Activated CD8-positive, alpha-beta memory T cell treated with anti-CD3 and anti-CD28 coated beads for 1 hour (primary cell): ENCODE data around the gene ARPP19.
"Not testable (repeated sequence)": the region's sequence is repeated elsewhere in the genome, so short reads cannot be mapped to it uniquely, and the experiment has no call there.

Experiments
- DNase-seq, 2 donors: peaks; one replicate each; pipeline ENCODE4 v3.0.0-alpha.2; 2020; ENCODE audit warnings: low read depth in 1 of 2; ENCODE audit errors: extremely low read depth in 1 of 2

ARPP19 gene

GRCh38 chr15:52568601-52569585 lies at the start of gene ARPP19:
ARPP19 (minus strand) TSS chr15:52569030; CDS start chr15:52568892, 138 bp downstream.
- peak; percentile 46 to 58 for DNase-seq

- DNase-seq, result no peak
Measured at GRCh38 chr15:52617026-52617425, 48.2 kb upstream of the ARPP19 start.

- no peak for DNase-seq
Measured at GRCh38 chr15:52615302-52615701, 46.5 kb upstream of the ARPP19 start.

- DNase-seq, result no peak
Measured at GRCh38 chr15:52609593-52609992, 40.8 kb upstream of the ARPP19 start.

- DNase-seq, result no peak
Measured at GRCh38 chr15:52584414-52584813, 15.6 kb upstream of the ARPP19 start.

GRCh38 chr15:52579852-52580251 lies 11.0 kb upstream of the ARPP19 start:
- DNase-seq, result no peak

- no peak for DNase-seq
Measured at GRCh38 chr15:52576692-52577091, 7.9 kb upstream of the ARPP19 start.

GRCh38 chr15:52575573-52575972 lies 6.7 kb upstream of the ARPP19 start:
- not testable (repeated sequence) for DNase-seq

GRCh38 chr15:52575072-52575471 lies 6.2 kb upstream of the ARPP19 start:
- no peak for DNase-seq

GRCh38 chr15:52574623-52575022 lies 5.8 kb upstream of the ARPP19 start:
- DNase-seq, result not testable (repeated sequence)

- DNase-seq, result peak in 1 of 2 donors; percentile 17
Measured at GRCh38 chr15:52567871-52568600, 794 bp downstream of the ARPP19 start.

- DNase-seq, result no peak
Measured at GRCh38 chr15:52566889-52567288, 1.9 kb downstream of the ARPP19 start.

GRCh38 chr15:52565417-52566358 lies 3.1 kb downstream of the ARPP19 start:
- DNase-seq, result not testable (repeated sequence)

- DNase-seq, result no peak
Measured at GRCh38 chr15:52563501-52564060, 5.2 kb downstream of the ARPP19 start.

- no peak for DNase-seq
Measured at GRCh38 chr15:52559575-52559974, 9.3 kb downstream of the ARPP19 start.

- no peak for DNase-seq
Measured at GRCh38 chr15:52559022-52559421, 9.8 kb downstream of the ARPP19 start.

- no peak for DNase-seq
Measured at GRCh38 chr15:52558196-52558595, 10.6 kb downstream of the ARPP19 start.

- no peak for DNase-seq
Measured at GRCh38 chr15:52557274-52557641, 11.6 kb downstream of the ARPP19 start.

- DNase-seq, result no peak
Measured at GRCh38 chr15:52556524-52557273, 12.1 kb downstream of the ARPP19 start.

GRCh38 chr15:52552303-52552702 lies 16.5 kb downstream of the ARPP19 start:
- DNase-seq, result no peak
